ENCODE measurements around the gene CSNK1A1L.
"Not testable (repeated sequence)": the region's sequence is repeated elsewhere in the genome, so short reads cannot be mapped to it uniquely, and the experiment has no call there.

CSNK1A1L gene

DNA sequence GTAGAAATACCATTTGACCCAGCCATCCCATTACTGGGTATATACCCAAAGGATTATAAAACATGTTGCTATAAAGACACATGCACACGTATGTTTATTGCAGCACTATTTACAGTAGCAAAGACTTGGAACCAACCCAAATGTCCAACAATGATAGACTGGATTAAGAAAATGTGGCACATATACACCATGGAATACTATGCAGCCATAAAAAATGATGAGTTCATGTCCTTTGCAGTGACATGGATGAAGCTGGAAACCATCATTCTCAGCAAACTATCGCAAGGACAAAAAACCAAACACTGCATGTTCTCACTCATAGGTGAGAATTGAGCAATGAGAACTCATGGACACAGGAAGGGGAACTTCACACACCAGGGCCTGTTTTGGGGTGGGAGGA lies 49.2 kb downstream of the CSNK1A1L start:
- not testable (repeated sequence) for DNase-seq
